Measurements from ENCODE around the gene TNFRSF1B. TPM values are rescaled to one million over a fixed set of nuclear protein-coding genes. Genes with fewer than 3 reads are reported as not detected.
"Not testable (repeated sequence)": the region's sequence is repeated elsewhere in the genome, so short reads cannot be mapped to it uniquely, and the experiment has no call there.

Gene TNFRSF1B
- total RNA-seq, 1 donor from 2014 or later = 9.9 TPM

DNA sequence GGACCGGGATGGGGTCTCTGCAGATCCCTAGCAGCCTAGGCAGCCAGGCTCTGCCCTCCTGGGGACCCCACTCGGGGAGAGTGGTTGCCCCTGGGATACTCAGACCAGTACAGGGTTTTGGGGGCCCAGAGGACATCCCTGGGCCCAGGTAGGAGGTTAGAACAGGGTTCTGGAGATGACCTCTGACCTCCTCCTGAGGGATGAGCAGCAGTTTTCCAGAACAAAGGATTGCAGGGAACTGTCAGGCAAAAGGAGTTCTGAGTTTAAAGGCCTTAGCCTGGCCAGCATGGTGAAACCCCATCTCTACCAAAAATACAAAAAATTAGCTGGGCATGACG is 42.7 kb downstream of the TNFRSF1B start:
- H3K4me1 ChIP-seq (ENCODE audit: control insufficient read depth in 3 of 3, insufficient read depth in 3 of 3, low read length in 3 of 3) = peaks cover 3 to 8% (median 7%) of the 10 kb centered on the region in 3 donors
- peaks cover under 1 to 7% (median 6%) of the 10 kb centered on the region in 3 donors for H3K36me3 ChIP-seq (ENCODE audit: control insufficient read depth in 3 of 3, insufficient read depth in 3 of 3, low read length in 3 of 3)
- H3K9me3 ChIP-seq (ENCODE audit: control insufficient read depth in 3 of 3, low read length in 3 of 3) = no peaks in the 10 kb centered on the region
- H3K4me3 ChIP-seq (ENCODE audit: low read length in 3 of 3) = no peak overlapping the region
- no peaks in the 10 kb centered on the region for H3K27me3 ChIP-seq (ENCODE audit: control insufficient read depth in 3 of 3, insufficient read depth in 3 of 3, low read length in 3 of 3)
- no peak overlapping the region for H3K27ac ChIP-seq (ENCODE audit: low read depth, low read length)
- H3K9ac ChIP-seq (ENCODE audit: low read depth in 1 of 3, low read length in 3 of 3) = no peak overlapping the region

DNA sequence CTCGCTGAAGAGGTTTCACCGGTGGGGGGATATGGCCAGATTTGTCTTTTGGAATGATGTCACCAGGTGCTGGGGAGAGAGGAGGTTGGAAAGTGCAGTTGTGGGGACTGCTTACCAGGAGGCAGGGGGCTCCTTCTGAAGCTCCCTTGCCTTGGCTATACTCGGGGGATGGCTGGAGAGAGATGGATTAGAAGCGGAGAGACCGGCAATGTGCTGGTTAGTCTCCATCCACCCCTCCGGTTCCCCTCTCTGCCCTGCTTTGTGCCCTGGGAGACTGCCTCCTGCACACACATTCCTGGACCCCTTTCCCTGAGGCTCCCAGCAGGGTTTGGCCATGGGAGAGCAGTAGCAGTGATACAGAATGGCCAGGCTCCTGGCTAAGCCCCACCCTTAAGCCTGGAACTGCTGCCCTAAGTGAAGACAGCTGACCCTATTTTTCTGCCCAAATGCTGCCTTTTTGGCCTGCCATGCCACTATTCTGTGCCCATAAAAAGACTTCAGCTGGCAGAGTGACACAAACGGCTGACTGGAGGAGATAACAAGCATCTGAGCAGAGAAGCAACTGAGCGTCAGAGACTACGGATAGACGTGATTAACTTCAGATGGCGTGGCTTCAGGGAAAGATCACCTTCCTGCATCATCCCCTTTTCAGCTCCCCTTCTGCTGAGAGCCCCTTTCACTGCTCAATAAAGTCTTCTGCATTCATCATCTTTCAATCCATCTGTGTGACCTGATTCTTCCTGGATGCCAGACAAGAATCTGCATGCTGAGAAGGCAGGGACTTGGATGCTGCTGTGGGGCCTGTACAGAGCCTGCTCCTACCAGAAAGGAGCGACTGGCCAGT is 48.5 kb downstream of the TNFRSF1B start:
- Histone ChIP-seq H3K4me1 (ENCODE audit: control insufficient read depth in 3 of 3, insufficient read depth in 3 of 3, low read length in 3 of 3) (no peaks in the 10 kb centered on the region), H3K9ac (ENCODE audit: low read depth in 1 of 3, low read length in 3 of 3) (peak overlapping the region in 1 of 3 donors; percentile 8), H3K4me3 (ENCODE audit: low read length in 3 of 3) (no peak overlapping the region), H3K9me3 (ENCODE audit: control insufficient read depth in 3 of 3, low read length in 3 of 3) (no peaks in the 10 kb centered on the region), H3K27me3 (ENCODE audit: control insufficient read depth in 3 of 3, insufficient read depth in 3 of 3, low read length in 3 of 3) (no peaks in the 10 kb centered on the region), H3K36me3 (ENCODE audit: control insufficient read depth in 3 of 3, insufficient read depth in 3 of 3, low read length in 3 of 3) (no peaks in the 10 kb centered on the region), H3K27ac (ENCODE audit: low read depth, low read length) (no peak overlapping the region)

DNA sequence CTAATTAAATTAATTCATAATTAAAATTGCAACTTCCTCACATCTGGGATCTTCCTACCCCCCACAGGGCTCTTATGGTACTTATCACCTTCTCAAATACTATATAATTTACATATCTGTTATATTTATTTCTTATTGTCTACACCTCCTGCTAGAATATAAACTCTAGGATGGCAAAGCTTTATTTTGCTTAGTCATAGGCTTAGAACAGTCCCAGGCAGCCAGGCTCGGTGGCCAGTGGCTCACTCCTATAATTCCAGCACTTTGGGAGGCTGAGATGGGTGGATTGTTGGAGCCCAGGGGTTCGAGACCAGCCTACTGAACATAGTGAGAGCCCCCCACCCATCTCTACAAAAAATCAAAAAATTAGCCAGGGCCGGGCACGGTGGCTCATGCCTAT is 53.0 kb downstream of the TNFRSF1B start:
- Histone ChIP-seq H3K4me3 (ENCODE audit: low read length in 3 of 3) (no peak overlapping the region), H3K27me3 (ENCODE audit: control insufficient read depth in 3 of 3, insufficient read depth in 3 of 3, low read length in 3 of 3) (no peaks in the 10 kb centered on the region), H3K9ac (ENCODE audit: low read depth in 1 of 3, low read length in 3 of 3) (no peak overlapping the region), H3K36me3 (ENCODE audit: control insufficient read depth in 3 of 3, insufficient read depth in 3 of 3, low read length in 3 of 3) (no peaks in the 10 kb centered on the region), H3K4me1 (ENCODE audit: control insufficient read depth in 3 of 3, insufficient read depth in 3 of 3, low read length in 3 of 3) (peaks cover 0 to 6% (median 0%) of the 10 kb centered on the region in 3 donors), H3K27ac (ENCODE audit: low read depth, low read length) (no peak overlapping the region), H3K9me3 (ENCODE audit: control insufficient read depth in 3 of 3, low read length in 3 of 3) (no peaks in the 10 kb centered on the region)

DNA sequence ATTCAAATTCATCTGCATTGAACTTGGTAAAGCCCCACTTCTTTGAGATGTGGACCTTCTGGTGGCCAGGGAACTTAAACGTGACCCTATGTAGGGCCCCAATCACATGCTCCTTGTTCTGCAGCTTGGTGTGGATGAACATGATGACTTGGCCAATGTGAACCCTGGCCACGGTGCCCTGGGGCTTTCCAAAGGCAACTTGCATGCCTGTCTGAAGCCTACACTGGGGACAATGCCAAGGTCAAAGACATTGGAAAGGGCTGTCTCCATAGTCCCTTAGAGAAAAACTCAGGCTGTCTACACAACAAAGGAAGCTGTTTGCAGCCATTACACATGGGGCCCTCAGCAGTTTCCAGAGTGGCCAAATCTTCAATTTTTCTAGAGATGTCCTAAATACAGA is 54.1 kb downstream of the TNFRSF1B start:
- Histone ChIP-seq H3K27me3 (ENCODE audit: control insufficient read depth in 3 of 3, insufficient read depth in 3 of 3, low read length in 3 of 3) (no peaks in the 10 kb centered on the region), H3K27ac (ENCODE audit: low read depth, low read length) (no peak overlapping the region), H3K4me3 (ENCODE audit: low read length in 3 of 3) (no peak overlapping the region), H3K4me1 (ENCODE audit: control insufficient read depth in 3 of 3, insufficient read depth in 3 of 3, low read length in 3 of 3) (peaks cover 0 to 6% (median 0%) of the 10 kb centered on the region in 3 donors), H3K9ac (ENCODE audit: low read depth in 1 of 3, low read length in 3 of 3) (no peak overlapping the region), H3K9me3 (ENCODE audit: control insufficient read depth in 3 of 3, low read length in 3 of 3) (no peaks in the 10 kb centered on the region), H3K36me3 (ENCODE audit: control insufficient read depth in 3 of 3, insufficient read depth in 3 of 3, low read length in 3 of 3) (no peaks in the 10 kb centered on the region)

DNA sequence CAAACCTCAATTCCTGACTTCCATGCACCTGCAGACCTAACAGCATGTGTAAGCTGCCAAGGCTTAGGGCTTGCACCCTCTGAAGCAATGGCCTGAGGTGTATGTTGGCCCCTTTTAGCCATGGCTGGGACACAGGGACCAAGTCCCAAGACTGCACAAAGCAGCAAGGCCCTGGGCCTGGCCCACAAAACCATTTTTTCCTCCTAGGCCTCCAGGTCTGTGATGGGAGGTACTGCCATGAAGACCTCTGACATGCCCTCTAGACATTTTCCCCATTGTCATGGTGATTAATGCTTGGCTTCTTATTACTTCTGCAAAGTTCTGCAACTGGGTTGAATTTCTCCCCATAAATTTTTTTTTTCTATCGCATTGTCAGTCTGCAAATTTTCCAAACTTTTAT is 55.9 kb downstream of the TNFRSF1B start:
- H3K4me3 ChIP-seq (ENCODE audit: low read length in 3 of 3); H3K27me3 ChIP-seq (ENCODE audit: control insufficient read depth in 3 of 3, insufficient read depth in 3 of 3, low read length in 3 of 3); H3K4me1 ChIP-seq (ENCODE audit: control insufficient read depth in 3 of 3, insufficient read depth in 3 of 3, low read length in 3 of 3); H3K9ac ChIP-seq (ENCODE audit: low read depth in 1 of 3, low read length in 3 of 3); H3K36me3 ChIP-seq (ENCODE audit: control insufficient read depth in 3 of 3, insufficient read depth in 3 of 3, low read length in 3 of 3); H3K9me3 ChIP-seq (ENCODE audit: control insufficient read depth in 3 of 3, low read length in 3 of 3); H3K27ac ChIP-seq (ENCODE audit: low read depth, low read length): not testable (repeated sequence)

DNA sequence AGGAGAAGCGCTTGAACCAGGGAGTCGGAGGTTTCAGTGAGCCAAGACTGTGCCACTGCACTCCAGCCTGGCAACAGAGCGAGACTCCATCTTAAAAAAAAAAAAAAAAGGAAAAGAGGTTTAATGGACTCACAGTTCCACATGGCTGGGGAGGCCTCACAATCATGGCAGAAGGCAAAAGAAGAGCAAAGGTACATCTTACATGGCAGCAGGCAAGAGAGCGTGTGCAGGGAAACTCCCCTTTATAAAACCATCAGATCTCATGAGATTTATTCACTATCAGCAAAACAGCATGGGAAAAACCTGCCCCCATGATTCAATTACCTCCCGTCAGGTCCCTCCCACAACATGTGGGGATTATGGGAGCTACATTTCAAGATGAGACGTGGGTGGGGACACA is 57.3 kb downstream of the TNFRSF1B start:
- not testable (repeated sequence) for H3K9me3 ChIP-seq (ENCODE audit: control insufficient read depth in 3 of 3, low read length in 3 of 3); H3K4me3 ChIP-seq (ENCODE audit: low read length in 3 of 3); H3K36me3 ChIP-seq (ENCODE audit: control insufficient read depth in 3 of 3, insufficient read depth in 3 of 3, low read length in 3 of 3)

DNA sequence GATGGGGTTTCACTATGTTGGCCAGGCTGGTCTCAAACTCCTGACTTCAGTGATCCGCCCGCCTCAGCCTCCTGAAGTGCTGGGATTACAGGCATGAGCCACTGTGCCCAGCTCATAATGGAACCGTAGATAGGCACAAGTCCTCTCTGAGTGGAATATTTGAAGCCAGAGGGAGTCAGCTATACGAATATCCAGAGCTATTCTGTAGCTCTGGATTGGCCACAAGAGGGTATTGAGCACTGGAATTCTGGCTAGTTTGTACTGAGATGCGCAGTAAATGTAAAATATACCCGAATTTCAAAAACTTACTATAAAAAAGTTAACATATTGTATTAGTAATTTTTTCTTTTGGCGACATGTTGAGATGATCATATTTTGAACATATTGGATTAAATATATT is 62.2 kb downstream of the TNFRSF1B start:
- Histone ChIP-seq H3K27me3 (ENCODE audit: control insufficient read depth in 3 of 3, insufficient read depth in 3 of 3, low read length in 3 of 3) (no peaks in the 10 kb centered on the region), H3K4me1 (ENCODE audit: control insufficient read depth in 3 of 3, insufficient read depth in 3 of 3, low read length in 3 of 3) (peaks cover 16 to 21% (median 19%) of the 10 kb centered on the region in 3 donors)

More for the DNA sequence above, 57.3 kb downstream of the TNFRSF1B start:
- not testable (repeated sequence) for H3K27me3 ChIP-seq (ENCODE audit: control insufficient read depth in 3 of 3, insufficient read depth in 3 of 3, low read length in 3 of 3); H3K4me1 ChIP-seq (ENCODE audit: control insufficient read depth in 3 of 3, insufficient read depth in 3 of 3, low read length in 3 of 3); H3K27ac ChIP-seq (ENCODE audit: low read depth, low read length); H3K9ac ChIP-seq (ENCODE audit: low read depth in 1 of 3, low read length in 3 of 3)

DNA sequence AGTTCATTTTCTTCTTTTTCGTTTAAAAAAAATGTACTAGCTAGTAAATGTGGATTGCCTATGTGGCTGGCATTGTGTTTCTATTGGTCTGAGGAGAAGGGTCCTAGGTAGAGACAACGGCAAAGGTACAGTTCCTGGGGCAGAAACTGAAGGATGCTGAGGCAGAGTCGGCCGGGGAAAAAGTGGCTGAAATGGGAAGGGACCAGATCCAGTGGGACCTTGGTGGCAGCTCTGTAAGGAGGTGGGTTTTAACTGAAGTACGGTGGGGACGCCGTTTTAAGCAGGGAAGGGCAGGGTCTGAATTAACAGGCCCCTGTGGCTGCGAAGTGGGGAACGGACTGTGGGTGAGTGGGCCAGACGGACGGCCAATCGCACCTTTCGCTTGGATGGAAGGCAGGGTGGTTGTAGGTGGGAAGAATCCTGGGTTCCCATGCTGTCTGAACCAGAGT is 62.6 kb downstream of the TNFRSF1B start:
- no peaks in the 10 kb centered on the region for H3K27me3 ChIP-seq (ENCODE audit: control insufficient read depth in 3 of 3, insufficient read depth in 3 of 3, low read length in 3 of 3)
- peaks cover 16 to 21% (median 19%) of the 10 kb centered on the region in 3 donors for H3K4me1 ChIP-seq (ENCODE audit: control insufficient read depth in 3 of 3, insufficient read depth in 3 of 3, low read length in 3 of 3)
- H3K9ac ChIP-seq (ENCODE audit: low read depth in 1 of 3, low read length in 3 of 3) = peak overlapping the region; percentile 3 to 60 (median 57)
- H3K4me3 ChIP-seq (ENCODE audit: low read length in 3 of 3) = peak overlapping the region; percentile 38 to 85 (median 50)
- H3K36me3 ChIP-seq (ENCODE audit: control insufficient read depth in 3 of 3, insufficient read depth in 3 of 3, low read length in 3 of 3) = no peaks in the 10 kb centered on the region
- H3K9me3 ChIP-seq (ENCODE audit: control insufficient read depth in 3 of 3, low read length in 3 of 3) = no peaks in the 10 kb centered on the region
- peak overlapping the region; percentile 98 for H3K27ac ChIP-seq (ENCODE audit: low read depth, low read length)

More for the DNA sequence above, 62.2 kb downstream of the TNFRSF1B start:
- no peaks in the 10 kb centered on the region for H3K9me3 ChIP-seq (ENCODE audit: control insufficient read depth in 3 of 3, low read length in 3 of 3)
- H3K4me3 ChIP-seq (ENCODE audit: low read length in 3 of 3) = no peak overlapping the region
- H3K36me3 ChIP-seq (ENCODE audit: control insufficient read depth in 3 of 3, insufficient read depth in 3 of 3, low read length in 3 of 3) = no peaks in the 10 kb centered on the region
- H3K27ac ChIP-seq (ENCODE audit: low read depth, low read length) = no peak overlapping the region
- H3K9ac ChIP-seq (ENCODE audit: low read depth in 1 of 3, low read length in 3 of 3) = no peak overlapping the region

DNA sequence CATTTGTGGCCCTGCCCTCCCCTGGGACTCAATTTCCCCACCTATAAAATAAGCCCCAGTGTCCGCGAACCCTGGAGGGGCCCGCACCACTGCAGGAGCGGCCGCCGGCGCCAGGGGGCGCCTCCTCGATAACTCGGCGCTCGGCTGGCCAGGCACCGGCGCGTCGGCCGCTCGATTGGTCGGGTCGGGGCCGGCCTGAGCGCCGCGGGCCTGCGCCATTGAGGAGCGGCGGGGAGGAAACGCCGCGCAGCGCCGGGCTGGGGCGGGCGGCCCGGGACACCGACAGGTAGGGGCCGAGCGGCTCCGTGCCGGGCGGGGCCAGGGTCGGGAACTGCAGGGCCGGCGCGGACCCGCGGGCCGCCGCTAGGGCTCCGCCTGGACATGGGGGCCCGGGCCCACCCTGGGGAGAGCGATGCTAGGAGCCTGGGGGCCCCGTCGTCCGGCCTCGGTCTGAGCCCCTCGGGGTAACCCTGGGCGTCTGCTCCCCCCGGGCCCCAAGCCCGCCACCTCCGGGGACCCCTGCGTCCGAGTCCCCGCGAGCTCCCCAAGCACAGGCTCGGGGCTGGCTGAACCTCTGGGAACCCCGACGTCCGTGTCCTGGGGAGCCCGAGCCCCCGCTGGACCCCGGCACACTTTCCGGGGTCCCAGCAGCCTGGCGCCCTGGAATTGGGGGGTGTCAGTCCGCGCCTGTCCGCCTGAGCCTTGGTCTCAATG is 63.2 kb downstream of the TNFRSF1B start, which contains the start of gene VPS13D:
Gene VPS13D, plus strand, starts transcription at position 196 of the 714 bp plus-strand sequence. CDS start 4,237 bp downstream, outside the sequence.
- Histone ChIP-seq H3K9me3 (ENCODE audit: control insufficient read depth in 3 of 3, low read length in 3 of 3) (no peaks in the 10 kb centered on the region), H3K36me3 (ENCODE audit: control insufficient read depth in 3 of 3, insufficient read depth in 3 of 3, low read length in 3 of 3) (peaks cover 0 to 3% (median 0%) of the 10 kb centered on the region in 3 donors), H3K4me1 (ENCODE audit: control insufficient read depth in 3 of 3, insufficient read depth in 3 of 3, low read length in 3 of 3) (peaks cover 16 to 21% (median 19%) of the 10 kb centered on the region in 3 donors), H3K27me3 (ENCODE audit: control insufficient read depth in 3 of 3, insufficient read depth in 3 of 3, low read length in 3 of 3) (no peaks in the 10 kb centered on the region), H3K4me3 (ENCODE audit: low read length in 3 of 3) (peak within 1 kb of the TSS; percentile 85 to 93 (median 86)), H3K9ac (ENCODE audit: low read depth in 1 of 3, low read length in 3 of 3) (peak within 1 kb of the TSS; percentile 91 to 99 (median 97)), H3K27ac (ENCODE audit: low read depth, low read length) (peak within 1 kb of the TSS; percentile 98)
